CD14-positive monocyte (primary cell): ENCODE measurements around the gene TRPM2. TPM values are rescaled to one million over a fixed set of nuclear protein-coding genes. Genes with fewer than 3 reads are reported as not detected.
"Not testable (repeated sequence)": the region's sequence is repeated elsewhere in the genome, so short reads cannot be mapped to it uniquely, and the experiment has no call there.

Experiments
- DNase-seq, 3 donors: peaks; one replicate each; pipeline ENCODE4 v3.0.0-alpha.2; 2011 to 2022
- H2AFZ ChIP-seq: 2 replicates; pipeline ENCODE4 v1.6.0; 2012; ENCODE audit warnings: mild to moderate bottlenecking, low read depth, low read length, inconsistent platforms; ENCODE audit not compliant: insufficient read depth, poor library complexity, severe bottlenecking
- H3K27ac ChIP-seq, 2 donors: 1 replicate in 1 of 2; 2 replicates in 1 of 2; pipeline ENCODE4 v1.5.1; 2012 to 2013; ENCODE audit warnings: low read length in 2 of 2, control low read depth in 1 of 2, inconsistent platforms in 1 of 2, low read depth in 1 of 2, mild to moderate bottlenecking in 1 of 2
- H3K27me3 ChIP-seq, 2 donors: one replicate each; pipeline versions ENCODE4 v1.6.0 to v1.6.1; 2011 to 2013; ENCODE audit warnings: low read length in 2 of 2; ENCODE audit not compliant: control insufficient read depth in 2 of 2, insufficient read depth in 2 of 2
- H3K36me3 ChIP-seq, 2 donors: replicated peaks in 1 of 2; 1 replicate in 1 of 2; 2 replicates in 1 of 2; pipeline versions ENCODE4 v1.5.1 to v1.6.1; 2012 to 2013; ENCODE audit warnings: low read length in 2 of 2, control low read depth in 1 of 2, inconsistent platforms in 1 of 2, mild to moderate bottlenecking in 1 of 2; ENCODE audit not compliant: insufficient read depth in 2 of 2, control insufficient read depth in 1 of 2
- H3K4me1 ChIP-seq, 2 donors: 1 replicate in 1 of 2; 2 replicates in 1 of 2; pipeline versions ENCODE4 v1.5.1 to v1.6.1; 2012 to 2013; ENCODE audit warnings: low read length in 2 of 2, control low read depth in 1 of 2, inconsistent platforms in 1 of 2, mild to moderate bottlenecking in 1 of 2, moderate library complexity in 1 of 2; ENCODE audit not compliant: insufficient read depth in 2 of 2, control insufficient read depth in 1 of 2
- H3K4me2 ChIP-seq: replicated peaks from 2 replicates; pipeline ENCODE3; 2012; ENCODE audit warnings: low read length, moderate library complexity, mild to moderate bottlenecking; ENCODE audit not compliant: poor library complexity, severe bottlenecking; ENCODE audit errors: extremely low read depth
- H3K4me3 ChIP-seq, 3 experiments: fragments of 200-600 bp in 1 of 3; sonication (generic) in 1 of 3; replicated peaks in 1 of 3; 1 replicate in 2 of 3; 2 replicates in 1 of 3; pipeline ENCODE4 v1.5.1; 2011 to 2013; ENCODE audit warnings: low read length in 3 of 3, mild to moderate bottlenecking in 3 of 3, control low read depth in 2 of 3, low read depth in 2 of 3, inconsistent platforms in 1 of 3, moderate library complexity in 1 of 3
- H3K79me2 ChIP-seq: 2 replicates; pipeline ENCODE4 v1.6.0; 2012; ENCODE audit warnings: mild to moderate bottlenecking, control low read depth, inconsistent platforms, low read length, moderate library complexity; ENCODE audit not compliant: insufficient read depth
- H3K9ac ChIP-seq: 2 replicates; pipeline ENCODE4 v1.6.0; 2017; ENCODE audit warnings: low read length, mild to moderate bottlenecking; ENCODE audit not compliant: insufficient read depth, poor library complexity, severe bottlenecking
- H3K9me3 ChIP-seq, 2 donors: replicated peaks in 1 of 2; 1 replicate in 1 of 2; 2 replicates in 1 of 2; pipeline versions ENCODE4 v1.5.1 to v1.6.1; 2012 to 2013; ENCODE audit warnings: low read length in 2 of 2, control low read depth in 1 of 2; ENCODE audit not compliant: control insufficient read depth in 1 of 2, insufficient read depth in 1 of 2
- H4K20me1 ChIP-seq: 2 replicates; pipeline ENCODE4 v1.6.0; 2012; ENCODE audit warnings: mild to moderate bottlenecking, low read length, control low read depth, moderate library complexity; ENCODE audit not compliant: insufficient read depth
- H3K27ac Mint-ChIP-seq, 7 donors: one replicate each; pipeline ENCODE4 v1.8.0; 2020; ENCODE audit warnings: mild to moderate bottlenecking in 7 of 7, mixed read lengths in 7 of 7, moderate library complexity in 6 of 7, inconsistent platforms in 2 of 7
- H3K27me3 Mint-ChIP-seq, 3 donors: one replicate each; pipeline ENCODE4 v1.8.0; 2021 to 2022; ENCODE audit warnings: low read depth in 3 of 3, mild to moderate bottlenecking in 3 of 3, mixed read lengths in 3 of 3, moderate library complexity in 3 of 3, inconsistent platforms in 1 of 3
- H3K36me3 Mint-ChIP-seq, 2 donors: one replicate each; pipeline ENCODE4 v1.8.0; 2020; ENCODE audit warnings: mixed read lengths in 2 of 2, inconsistent platforms in 1 of 2, mild to moderate bottlenecking in 1 of 2
- H3K4me1 Mint-ChIP-seq: one replicate; pipeline ENCODE4 v1.8.0; 2020; ENCODE audit warnings: mild to moderate bottlenecking, mixed read lengths
- H3K4me3 Mint-ChIP-seq, 2 donors: one replicate each; pipeline ENCODE4 v1.8.0; 2020; ENCODE audit warnings: mild to moderate bottlenecking in 2 of 2, mixed read lengths in 2 of 2, moderate library complexity in 1 of 2
- H3K9me3 Mint-ChIP-seq, 7 donors: one replicate each; pipeline ENCODE4 v1.8.0; 2020 to 2022; ENCODE audit warnings: mixed read lengths in 7 of 7, mild to moderate bottlenecking in 6 of 7, moderate library complexity in 6 of 7, inconsistent platforms in 2 of 7
- CTCF ChIP-seq: fragments of 200-600 bp; IDR thresholded peaks from one replicate; pipeline ENCODE4 v1.8.0; 2022; ENCODE audit warnings: antibody characterized with exemption, mild to moderate bottlenecking
- WGBS: methylation state at CpG from one replicate; pipeline ENCODE4 v1.1.5; 2013; ENCODE audit warnings: missing lambda C conversion rate; ENCODE audit not compliant: insufficient coverage; 5-methylcytosine and 5-hydroxymethylcytosine counted together
- intact Hi-C, 2 donors: fragments of 100-400 bp; cut with micrococcal nuclease; formaldehyde crosslinking; loops; one replicate each; pipeline versions ENCODE4 v1.15.0 to v1.15.1; 2023
- polyA plus RNA-seq, 3 donors: library from polyadenylated mRNA; depleted of rRNA in 1 of 3; unstranded in 2 of 3; stranded (reverse) in 1 of 3; fragments of 300-500 nt in 2 of 3; fragments of >200 nt in 1 of 3; fragmentation: Illumina TruSeq in 2 of 3; gene quantifications; 1 replicate in 2 of 3; 2 replicates in 1 of 3; pipeline ENCODE4 v1.2.3, GENCODE V29; 2012 to 2021

The TRPM2 gene
- polyA plus RNA-seq, 3 donors, result 7.6 to 21.6 (median 12.2) TPM

- Histone ChIP-seq H3K36me3 (peaks cover 78 to 100% of the 10 kb centered on the region in 2 donors), H2AFZ (no peak overlapping the region), H3K4me3 (no peak overlapping the region), H3K27me3 (no peaks in the 10 kb centered on the region), H3K9me3 (peaks cover 0 to 7% of the 10 kb centered on the region in 2 donors), H3K9ac (no peak overlapping the region), H3K4me2 (no peak overlapping the region), H3K79me2 (peaks cover 11% of the 10 kb centered on the region), H3K4me1 (no peaks in the 10 kb centered on the region), H4K20me1 (peaks cover 40% of the 10 kb centered on the region), H3K27ac (peak overlapping the region in 1 of 2 donors; percentile 4)
- no peak overlapping the region for H3K4me3 Mint-ChIP-seq
- peaks cover 0 to 21% (median 1%) of the 10 kb centered on the region in 7 donors for H3K9me3 Mint-ChIP-seq
- peaks cover 0 to 2% (median 0%) of the 10 kb centered on the region in 3 donors for H3K27me3 Mint-ChIP-seq
- intact Hi-C loops, result no loop called here
- no peak for TF ChIP-seq CTCF
- peaks cover 71 to 95% of the 10 kb centered on the region in 2 donors for H3K36me3 Mint-ChIP-seq
- no peak for DNase-seq
- peak overlapping the region in 1 of 7 donors; percentile 47 for H3K27ac Mint-ChIP-seq
- H3K4me1 Mint-ChIP-seq, result no peaks in the 10 kb centered on the region
- 93% methylated on average over 8 of the region's 8 CpGs for WGBS
These were observed 62.8 kb downstream of the TRPM2 start for GRCh38 chr21:44416193-44416592.

- Histone ChIP-seq H4K20me1 (peaks cover 40% of the 10 kb centered on the region), H3K36me3 (peaks cover 84 to 100% of the 10 kb centered on the region in 2 donors), H3K79me2 (peaks cover 11% of the 10 kb centered on the region)
- H3K4me2 ChIP-seq, DNase-seq, H3K4me1 ChIP-seq, H3K27me3 ChIP-seq, H3K27me3 Mint-ChIP-seq, intact Hi-C loops, H3K4me3 Mint-ChIP-seq, H3K9ac ChIP-seq, H3K27ac ChIP-seq, H3K4me1 Mint-ChIP-seq, H3K4me3 ChIP-seq, H3K9me3 ChIP-seq, H2AFZ ChIP-seq: not testable (repeated sequence)
- peaks cover 71 to 96% of the 10 kb centered on the region in 2 donors for H3K36me3 Mint-ChIP-seq
- peak overlapping the region in 2 of 7 donors; percentile 41 to 46 for H3K27ac Mint-ChIP-seq
- WGBS, result 99% methylated on average over 18 of the region's 21 CpGs
- peaks cover 0 to 21% (median 1%) of the 10 kb centered on the region in 7 donors for H3K9me3 Mint-ChIP-seq
These were observed 64.2 kb downstream of the TRPM2 start for GRCh38 chr21:44417621-44418107.
